ENCODE data around the gene STRA6.

The STRA6 gene

DNA sequence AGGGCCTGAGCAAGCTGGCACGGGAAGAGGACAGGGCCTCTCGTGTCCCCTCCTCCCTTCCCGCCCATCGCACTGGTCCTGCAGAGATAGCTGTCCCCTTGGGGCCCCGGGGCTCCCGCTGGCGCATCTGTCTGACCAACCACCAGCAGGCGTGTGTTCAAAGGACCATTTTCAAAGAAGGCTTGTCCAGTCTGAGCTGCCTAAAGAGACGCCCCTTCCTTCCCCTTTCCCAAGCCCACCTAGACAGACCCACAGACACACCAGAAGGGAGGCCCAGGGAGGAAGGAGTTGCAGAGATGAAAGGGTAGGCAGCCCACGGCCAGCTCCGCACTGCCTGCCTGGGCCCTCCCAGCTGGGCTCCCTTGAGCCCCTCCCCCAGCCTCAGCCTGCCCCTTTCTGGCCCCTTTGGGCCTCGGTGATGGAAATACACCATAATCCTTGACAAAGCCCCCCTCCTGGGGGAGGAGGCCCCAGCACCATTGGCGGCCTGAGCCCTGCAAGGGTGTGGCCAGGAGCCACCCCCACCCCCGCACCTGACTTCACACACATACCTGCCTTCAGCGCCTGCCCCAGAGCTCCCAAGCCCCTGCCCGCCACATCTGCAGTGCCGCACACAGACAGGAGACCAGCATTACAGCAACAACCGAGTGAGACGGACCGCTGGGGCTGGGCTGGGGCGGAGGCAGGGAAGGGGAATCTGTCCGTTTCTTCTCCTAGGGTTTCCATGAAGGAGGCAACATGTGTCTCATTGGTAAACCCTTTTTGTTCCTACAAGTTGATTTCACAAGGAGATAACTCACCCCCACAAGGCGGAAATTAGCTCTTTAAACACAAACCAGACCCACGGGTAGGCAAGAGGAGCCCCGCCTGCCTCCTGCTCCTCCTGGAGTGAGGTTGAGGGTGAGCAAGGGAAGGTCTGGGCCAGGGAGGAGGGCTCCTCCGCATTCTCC is at the start of gene STRA6:
STRA6 (minus strand) TSS at position 336 of the 950 bp plus-strand sequence. CDS start 520 bp downstream, outside the sequence.
- DNase-seq: no peak

- no peak for DNase-seq
These were observed 49.7 kb upstream of the STRA6 start for GRCh38 chr15:74252291-74252690.

DNA sequence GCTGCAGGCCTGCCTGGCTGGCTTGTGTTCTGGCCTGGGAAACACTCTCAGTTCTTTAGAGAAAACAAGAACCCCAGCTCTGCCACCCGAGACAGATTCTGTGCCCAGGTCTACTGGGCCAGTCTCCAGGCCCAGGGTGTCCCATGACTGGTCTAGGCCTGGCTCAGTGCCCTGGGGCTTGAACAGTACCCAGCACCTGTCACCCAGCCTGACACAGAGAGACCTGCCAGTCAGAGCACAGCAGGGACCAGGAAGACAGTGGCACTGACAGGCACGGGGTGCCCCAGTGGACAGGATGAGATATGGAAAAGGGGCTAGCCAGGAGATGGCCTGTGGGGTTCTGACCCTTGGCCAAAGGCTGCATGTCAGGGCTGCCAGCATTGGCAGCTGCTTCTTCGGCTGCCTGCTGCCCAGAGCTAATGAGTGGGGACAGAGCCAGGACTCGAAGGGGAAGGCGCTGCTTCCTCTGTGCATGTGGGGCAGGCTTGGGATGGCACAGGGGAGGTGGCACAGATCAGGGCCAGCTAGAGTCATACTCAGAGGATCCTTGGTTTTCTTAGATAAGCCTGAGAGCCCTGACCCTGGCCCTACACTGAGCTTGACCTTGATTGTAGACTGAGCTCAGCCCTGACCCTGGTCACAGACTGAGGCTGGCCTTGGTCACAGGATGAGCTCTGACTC is 48.7 kb upstream of the STRA6 start:
- no peak for DNase-seq

DNA sequence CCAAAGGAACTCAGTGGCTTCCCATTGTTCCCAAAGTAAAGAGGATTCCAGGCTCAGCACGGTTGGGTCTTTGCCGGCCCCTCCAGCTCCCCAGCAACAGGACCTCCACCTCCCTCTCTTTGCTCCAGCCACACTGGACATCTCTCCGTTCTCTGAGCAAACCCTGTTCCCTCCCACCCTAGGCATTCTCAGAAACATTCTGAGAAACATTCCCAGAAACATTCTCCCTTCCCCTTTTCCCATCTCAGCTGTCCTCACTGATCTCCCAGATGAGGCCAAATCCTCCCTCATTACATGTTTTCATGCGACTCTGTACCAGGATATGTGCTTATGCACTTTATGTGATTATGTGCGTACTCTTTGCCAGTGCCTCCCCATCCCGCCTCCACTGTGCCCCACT is 47.7 kb upstream of the STRA6 start:
- DNase-seq: no peak

DNA sequence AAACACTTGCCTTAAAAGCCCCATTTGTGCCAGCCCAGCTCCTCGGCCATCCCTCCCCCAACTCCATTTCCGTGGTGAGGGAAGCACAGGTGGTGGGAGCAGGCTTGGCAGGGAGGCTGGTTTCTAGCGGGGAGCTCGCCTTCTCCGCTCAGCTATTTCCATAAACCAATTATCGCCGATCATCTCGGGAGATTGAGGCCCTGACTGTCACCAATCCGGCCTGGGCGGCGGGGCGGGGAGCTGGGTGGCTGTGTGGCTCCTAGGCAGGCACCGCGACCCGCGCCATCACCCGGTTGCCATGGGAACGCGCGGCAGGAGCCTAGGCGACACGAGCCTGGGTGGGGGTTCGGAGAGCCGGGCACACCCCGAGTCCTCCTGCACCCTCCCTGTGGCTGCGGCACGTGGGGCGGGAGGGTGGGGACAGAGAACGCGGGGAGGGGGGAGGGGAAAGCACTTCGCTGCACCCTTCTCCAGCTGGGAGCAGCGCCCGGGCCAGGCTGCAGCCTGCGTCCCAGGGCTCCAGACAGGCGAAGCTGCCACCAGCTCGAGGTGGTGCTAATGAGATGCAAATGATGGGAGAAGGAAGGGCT is 42.9 kb upstream of the STRA6 start:
- no peak for DNase-seq

DNA sequence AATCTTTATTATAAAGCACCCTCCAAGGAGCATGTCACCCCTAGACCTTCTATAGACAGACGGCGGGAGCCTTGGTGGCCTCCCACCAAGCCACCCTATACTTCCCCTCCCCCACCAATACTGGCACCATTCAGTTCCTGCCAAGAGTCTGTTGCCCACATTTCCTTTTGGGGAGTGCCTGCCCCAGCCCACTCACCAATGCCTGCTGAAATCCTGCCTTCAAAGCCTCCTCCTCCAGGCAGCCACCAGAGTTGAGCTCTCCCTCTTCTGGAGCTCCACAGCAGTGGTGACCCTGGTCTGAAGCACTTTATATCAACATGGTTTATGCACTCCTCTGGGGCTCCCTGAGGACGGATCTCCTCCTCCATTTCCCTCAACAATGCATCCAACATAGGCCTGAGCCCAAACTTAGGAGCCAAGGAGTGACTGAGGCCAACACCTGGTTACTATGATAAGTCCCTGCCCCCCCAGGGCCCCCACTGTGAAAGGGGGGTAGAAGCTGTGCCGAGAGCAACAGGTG is 42.3 kb upstream of the STRA6 start:
- no peak for DNase-seq

GRCh38 chr15:74243431-74243830 is 40.8 kb upstream of the STRA6 start:
- DNase-seq: no peak

GRCh38 chr15:74242441-74243185 is 40.0 kb upstream of the STRA6 start:
- no peak for DNase-seq

- DNase-seq: no peak
These were observed 38.5 kb upstream of the STRA6 start for GRCh38 chr15:74240897-74241614.

GRCh38 chr15:74240002-74240568 is 37.5 kb upstream of the STRA6 start:
- DNase-seq: no peak

- no peak for DNase-seq
These were observed 36.6 kb upstream of the STRA6 start for GRCh38 chr15:74239051-74239705.

- DNase-seq: no peak
These were observed 33.4 kb upstream of the STRA6 start, which contains the start of gene CCDC33 for GRCh38 chr15:74235962-74236361. TSS of gene CCDC33 (plus strand) at chr15:74236326. CDS start at chr15:74236720, 394 bp downstream.

- DNase-seq: no peak
These were observed 31.9 kb upstream of the STRA6 start for GRCh38 chr15:74234598-74234875.

DNA sequence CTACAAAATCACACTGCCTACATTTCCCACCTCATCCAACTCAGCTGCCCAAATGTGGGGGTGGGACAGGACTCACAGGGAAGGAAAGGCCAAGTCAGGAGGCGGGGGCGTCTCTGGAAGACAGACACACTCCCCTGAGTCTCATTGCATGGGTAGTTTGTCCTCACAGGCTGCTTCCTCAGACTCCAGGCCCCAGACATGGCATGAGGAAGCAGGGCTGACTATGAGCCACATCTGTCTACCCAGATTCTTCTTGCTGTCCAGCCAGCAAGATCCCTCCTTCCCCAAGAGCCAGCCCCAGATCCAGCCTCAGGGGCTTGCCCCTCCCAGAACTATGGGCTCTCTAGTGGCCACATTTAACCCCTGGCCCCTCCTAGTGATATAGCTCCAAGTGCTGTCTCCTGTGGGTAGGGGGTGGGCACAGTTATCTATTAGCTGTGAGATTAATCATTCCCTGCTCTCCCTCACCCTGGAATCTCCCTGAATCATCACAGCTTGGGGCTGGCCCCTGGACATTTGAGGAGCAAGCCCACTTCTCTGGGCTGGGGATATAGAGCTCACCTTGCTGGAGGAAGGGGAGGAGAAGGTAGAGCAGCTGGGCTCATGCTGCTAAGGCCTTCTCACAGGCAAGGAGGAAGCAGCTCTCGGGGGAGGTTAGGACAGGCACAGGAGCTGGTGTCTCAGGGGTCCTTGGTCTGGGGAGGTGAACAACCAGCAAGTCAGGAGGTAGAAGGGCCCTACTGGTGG is 31.4 kb upstream of the STRA6 start:
- no peak for DNase-seq

GRCh38 chr15:74233373-74233772 is 30.8 kb upstream of the STRA6 start:
- no peak for DNase-seq

DNA sequence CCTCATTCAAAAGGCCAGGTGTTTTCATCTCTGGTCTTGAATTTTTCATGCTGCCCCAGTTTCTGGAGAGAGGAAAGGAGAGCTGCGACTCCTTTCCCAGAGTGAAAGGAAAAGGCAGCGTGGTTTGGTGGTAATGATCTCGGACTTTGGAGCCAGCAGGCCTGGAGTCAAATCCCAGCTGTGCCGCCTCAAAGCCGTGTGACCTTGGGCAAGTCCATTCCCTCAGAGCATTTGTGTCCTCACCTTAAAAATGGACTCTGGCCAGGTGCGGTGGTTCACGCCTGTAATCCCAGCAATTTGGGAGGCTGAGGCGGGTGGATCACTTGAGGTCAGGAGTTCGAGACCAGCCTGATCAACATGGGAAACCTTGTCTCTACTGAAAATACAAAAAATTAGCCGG is 28.9 kb upstream of the STRA6 start:
- DNase-seq: no peak

DNA sequence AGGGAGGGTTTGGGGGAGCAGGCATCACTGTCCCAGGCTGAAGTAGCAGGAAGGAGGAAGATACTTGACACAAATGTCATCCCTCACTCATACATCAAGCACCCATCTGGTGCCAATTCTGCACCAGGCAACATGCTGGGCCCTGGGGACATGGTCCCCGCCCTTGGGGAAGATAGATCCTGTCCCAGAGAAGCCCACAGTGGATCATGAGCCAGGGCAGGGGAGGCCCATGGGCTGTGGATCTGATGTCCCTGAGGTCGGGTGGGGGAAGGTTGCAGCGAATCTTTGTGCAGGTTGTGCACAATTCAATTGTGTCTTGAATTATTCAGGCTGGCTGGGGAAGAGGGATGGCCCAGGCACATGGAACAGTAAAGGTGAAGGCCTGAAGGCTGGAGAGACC is 27.1 kb upstream of the STRA6 start:
- no peak for DNase-seq

DNA sequence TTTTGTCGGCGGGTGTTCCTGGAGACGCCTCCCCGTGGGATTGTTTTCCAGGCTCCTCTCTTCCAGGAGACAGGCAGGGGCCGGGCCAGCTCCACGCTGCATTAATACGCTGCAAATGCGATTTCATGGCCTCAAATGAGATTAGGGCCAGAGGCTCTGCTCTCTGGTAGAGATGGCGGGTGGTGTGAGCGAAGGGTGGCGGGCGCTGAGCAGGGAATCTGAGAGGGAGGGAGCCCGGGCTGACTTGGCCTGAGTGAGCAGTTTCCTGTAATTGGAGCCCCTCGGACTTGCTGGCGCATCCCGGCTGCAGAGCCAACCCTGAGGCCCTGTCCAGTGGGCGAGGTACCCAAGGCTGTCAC is 26.1 kb upstream of the STRA6 start:
- no peak for DNase-seq

DNA sequence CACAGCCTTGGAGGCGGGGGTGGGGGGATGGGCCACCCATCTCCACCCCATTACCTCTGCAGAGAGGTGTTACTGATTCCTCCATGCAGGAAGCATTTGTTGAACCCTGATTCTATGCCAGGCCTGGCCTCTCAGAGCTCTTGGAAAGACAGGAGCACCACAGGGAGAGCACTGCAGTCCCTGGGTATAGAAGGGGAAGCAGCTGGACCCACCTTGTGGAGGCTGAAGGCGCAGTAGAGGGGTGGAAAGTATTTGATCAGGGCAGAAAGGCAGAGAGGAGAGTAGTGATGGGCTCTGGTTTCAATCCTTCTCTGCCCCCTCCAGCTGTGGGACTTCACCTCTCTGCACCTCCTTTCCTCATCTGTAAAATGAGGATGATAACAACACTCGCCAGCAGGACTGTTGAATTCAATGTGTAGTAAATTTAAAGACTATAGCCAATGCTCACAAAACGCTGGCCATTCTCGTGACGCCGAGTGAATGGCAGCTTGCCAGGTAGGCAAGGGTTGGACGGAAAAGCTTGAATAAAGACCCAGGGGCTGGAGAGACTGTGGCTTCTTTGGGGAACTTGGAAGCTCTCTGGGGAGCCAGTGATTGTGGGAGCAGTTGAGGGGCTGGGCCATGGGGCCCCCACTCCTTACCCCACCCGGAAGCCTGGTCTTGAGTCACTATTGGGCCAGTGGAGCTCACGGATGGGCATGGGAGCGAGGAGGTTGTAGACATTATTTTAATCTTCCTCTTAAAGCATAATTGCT is 25.6 kb upstream of the STRA6 start:
- DNase-seq: no peak

Data from activated effector memory CD4-positive, alpha-beta T cell treated with Interleukin-2 at 50 U/mL for 16 hours (primary cell).